ENCODE data around the gene FCRL5.
"Not testable (repeated sequence)": the region's sequence is repeated elsewhere in the genome, so short reads cannot be mapped to it uniquely, and the experiment has no call there.

FCRL5 gene

GRCh38 chr1:157487504-157487903 is 64.8 kb downstream of the FCRL5 start:
- no peak for DNase-seq (ENCODE audit: low read depth in 2 of 2)

GRCh38 chr1:157487096-157487495 is 65.2 kb downstream of the FCRL5 start:
- no peak for DNase-seq (ENCODE audit: low read depth in 2 of 2)

GRCh38 chr1:157486400-157486799 is 65.9 kb downstream of the FCRL5 start:
- DNase-seq (ENCODE audit: low read depth in 2 of 2), result not testable (repeated sequence)

- DNase-seq (ENCODE audit: low read depth in 2 of 2), result no peak
These were observed 66.5 kb downstream of the FCRL5 start for GRCh38 chr1:157485793-157486192.

- DNase-seq (ENCODE audit: low read depth in 2 of 2), result no peak
These were observed 67.7 kb downstream of the FCRL5 start for GRCh38 chr1:157484573-157484972.

GRCh38 chr1:157483635-157484034 is 68.7 kb downstream of the FCRL5 start:
- no peak for DNase-seq (ENCODE audit: low read depth in 2 of 2)

- no peak for DNase-seq (ENCODE audit: low read depth in 2 of 2)
These were observed 69.6 kb downstream of the FCRL5 start for GRCh38 chr1:157482717-157483116.

GRCh38 chr1:157482174-157482573 is 70.1 kb downstream of the FCRL5 start:
- no peak for DNase-seq (ENCODE audit: low read depth in 2 of 2)

- DNase-seq (ENCODE audit: low read depth in 2 of 2), result no peak
These were observed 74.3 kb downstream of the FCRL5 start for GRCh38 chr1:157478030-157478429.

- DNase-seq (ENCODE audit: low read depth in 2 of 2), result no peak
These were observed 74.9 kb downstream of the FCRL5 start for GRCh38 chr1:157477419-157477818.

GRCh38 chr1:157472959-157473358 is 79.4 kb downstream of the FCRL5 start:
- DNase-seq (ENCODE audit: low read depth in 2 of 2), result no peak

- no peak for DNase-seq (ENCODE audit: low read depth in 2 of 2)
These were observed 80.1 kb downstream of the FCRL5 start for GRCh38 chr1:157472056-157472701.

GRCh38 chr1:157471531-157471930 is 80.8 kb downstream of the FCRL5 start:
- no peak for DNase-seq (ENCODE audit: low read depth in 2 of 2)

GRCh38 chr1:157469752-157470675 is 82.3 kb downstream of the FCRL5 start:
- no peak for DNase-seq (ENCODE audit: low read depth in 2 of 2)

GRCh38 chr1:157469300-157469699 is 83.0 kb downstream of the FCRL5 start:
- no peak for DNase-seq (ENCODE audit: low read depth in 2 of 2)

- no peak for DNase-seq (ENCODE audit: low read depth in 2 of 2)
These were observed 86.3 kb downstream of the FCRL5 start for GRCh38 chr1:157466011-157466410.

Measured in stimulated activated CD8-positive, alpha-beta memory T cell treated with anti-CD3 and anti-CD28 coated beads, Interleukin-2, amount 100 ng/mL, for 48 hours (primary cell).